Measurements from ENCODE around the gene MYO5B.

- TF ChIP-seq POLR2A (IDR thresholded peaks at IDR 0.05) (no peak), CTCF (IDR thresholded peaks at IDR 0.05) (no peak)
Observed at GRCh38 chr18:49778826-49779465, 416.0 kb downstream of the MYO5B start.

All from lower leg skin (tissue), 3 donors.